ENCODE results near the gene VOPP1.

The VOPP1 gene

DNA sequence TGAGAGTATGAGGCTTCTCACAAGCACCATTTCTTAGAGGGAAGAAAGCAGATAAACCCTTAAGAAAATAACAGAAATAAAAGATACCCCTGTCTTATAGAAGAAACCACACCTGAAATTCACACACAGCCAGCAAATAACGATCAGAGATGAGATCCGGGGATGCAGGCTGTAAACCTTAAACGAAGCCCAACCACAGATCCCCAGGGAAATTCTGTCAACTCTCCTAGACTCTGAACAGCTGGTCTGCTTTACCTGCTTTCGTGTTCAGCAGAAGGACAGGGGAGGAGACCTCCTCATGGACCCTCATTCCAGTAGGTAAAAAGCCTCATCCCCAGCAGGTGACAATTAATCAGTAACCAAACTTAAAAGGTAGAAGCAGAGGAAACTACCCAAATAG, 45.0 kb downstream of the VOPP1 start:
- FAIRE-seq, result peak; percentile 38
- TF ChIP-seq, protein P1, sequence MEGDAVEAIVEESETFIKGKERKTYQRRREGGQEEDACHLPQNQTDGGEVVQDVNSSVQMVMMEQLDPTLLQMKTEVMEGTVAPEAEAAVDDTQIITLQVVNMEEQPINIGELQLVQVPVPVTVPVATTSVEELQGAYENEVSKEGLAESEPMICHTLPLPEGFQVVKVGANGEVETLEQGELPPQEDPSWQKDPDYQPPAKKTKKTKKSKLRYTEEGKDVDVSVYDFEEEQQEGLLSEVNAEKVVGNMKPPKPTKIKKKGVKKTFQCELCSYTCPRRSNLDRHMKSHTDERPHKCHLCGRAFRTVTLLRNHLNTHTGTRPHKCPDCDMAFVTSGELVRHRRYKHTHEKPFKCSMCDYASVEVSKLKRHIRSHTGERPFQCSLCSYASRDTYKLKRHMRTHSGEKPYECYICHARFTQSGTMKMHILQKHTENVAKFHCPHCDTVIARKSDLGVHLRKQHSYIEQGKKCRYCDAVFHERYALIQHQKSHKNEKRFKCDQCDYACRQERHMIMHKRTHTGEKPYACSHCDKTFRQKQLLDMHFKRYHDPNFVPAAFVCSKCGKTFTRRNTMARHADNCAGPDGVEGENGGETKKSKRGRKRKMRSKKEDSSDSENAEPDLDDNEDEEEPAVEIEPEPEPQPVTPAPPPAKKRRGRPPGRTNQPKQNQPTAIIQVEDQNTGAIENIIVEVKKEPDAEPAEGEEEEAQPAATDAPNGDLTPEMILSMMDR (IDR thresholded peaks at IDR 0.05; ENCODE audit: insufficient read depth, missing control alignments), result no peak
- DNase-seq (ENCODE audit: insufficient read length, low spot score), result no peak

DNA sequence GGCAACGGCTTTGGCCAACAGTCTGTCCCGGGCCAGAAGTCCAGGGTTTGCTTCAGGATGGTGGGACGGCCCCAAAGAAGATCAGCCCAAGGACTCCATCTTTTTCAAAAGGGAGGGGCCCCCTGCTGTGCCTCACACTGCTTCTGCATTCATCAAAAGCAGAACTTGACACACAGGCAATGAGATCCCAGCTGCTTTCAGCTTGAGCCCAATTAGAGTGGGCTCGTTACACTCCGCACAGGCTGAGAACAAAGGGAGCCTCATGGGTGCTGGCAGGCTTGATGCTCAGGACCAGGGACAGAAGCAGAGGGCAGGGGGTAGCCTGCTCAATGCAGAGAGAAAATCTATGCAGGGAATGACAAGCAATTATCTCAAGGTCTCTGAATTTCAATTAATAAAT, 45.5 kb downstream of the VOPP1 start:
- FAIRE-seq (no peak), DNase-seq (ENCODE audit: insufficient read length, low spot score) (no peak)
- TF ChIP-seq, protein P1 (IDR thresholded peaks at IDR 0.05; ENCODE audit: insufficient read depth, missing control alignments), result no peak

DNA sequence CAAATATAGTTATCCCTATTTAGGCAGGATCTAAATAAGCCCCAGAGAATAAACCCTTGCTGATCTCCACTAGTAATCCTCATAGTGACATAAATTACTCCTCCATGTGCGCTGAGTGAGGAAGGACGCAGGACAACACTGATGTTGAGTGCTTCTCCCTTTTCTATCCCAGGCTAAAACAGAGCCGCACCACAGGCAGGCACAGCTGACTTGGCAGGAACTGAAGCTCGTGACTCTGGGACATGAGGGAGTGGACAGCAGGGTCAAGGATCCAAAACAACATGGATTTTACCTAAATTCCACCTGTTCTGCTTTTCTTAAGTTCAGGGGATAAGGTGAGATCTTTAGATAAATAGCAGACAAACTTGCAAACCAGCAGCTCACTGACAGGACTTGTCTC, 46.0 kb downstream of the VOPP1 start:
- TF ChIP-seq, protein P1 (IDR thresholded peaks at IDR 0.05; ENCODE audit: insufficient read depth, missing control alignments), result no peak
- FAIRE-seq, result peak; percentile 25
- DNase-seq (ENCODE audit: insufficient read length, low spot score), result no peak

GRCh38 chr7:55524558-55525310, 47.6 kb downstream of the VOPP1 start:
- FAIRE-seq, result no peak
- no peak for DNase-seq (ENCODE audit: insufficient read length, low spot score)
- TF ChIP-seq, protein P1 (IDR thresholded peaks at IDR 0.05; ENCODE audit: insufficient read depth, missing control alignments), result no peak

DNA sequence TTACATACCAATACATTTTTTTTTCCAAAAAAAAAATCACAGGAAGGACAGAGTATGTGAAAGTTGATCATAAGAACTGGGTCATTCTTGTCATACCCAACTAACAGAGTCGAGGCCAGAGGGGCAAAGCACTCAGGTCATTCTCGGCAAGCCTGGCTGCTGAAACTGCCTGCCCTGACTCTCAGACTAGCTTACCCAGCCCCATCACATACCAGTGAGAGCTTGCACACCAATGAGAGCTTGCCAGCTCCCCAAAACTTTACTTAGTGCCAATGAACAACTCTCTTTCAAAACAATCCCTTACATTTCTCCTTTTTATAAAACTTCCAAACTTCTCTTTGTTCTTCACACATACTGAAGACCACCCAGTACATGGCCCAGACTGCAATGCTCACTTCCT, 48.9 kb downstream of the VOPP1 start:
- DNase-seq (ENCODE audit: insufficient read length, low spot score), result no peak
- TF ChIP-seq, protein P1 (IDR thresholded peaks at IDR 0.05; ENCODE audit: insufficient read depth, missing control alignments), result no peak
- no peak for FAIRE-seq

DNA sequence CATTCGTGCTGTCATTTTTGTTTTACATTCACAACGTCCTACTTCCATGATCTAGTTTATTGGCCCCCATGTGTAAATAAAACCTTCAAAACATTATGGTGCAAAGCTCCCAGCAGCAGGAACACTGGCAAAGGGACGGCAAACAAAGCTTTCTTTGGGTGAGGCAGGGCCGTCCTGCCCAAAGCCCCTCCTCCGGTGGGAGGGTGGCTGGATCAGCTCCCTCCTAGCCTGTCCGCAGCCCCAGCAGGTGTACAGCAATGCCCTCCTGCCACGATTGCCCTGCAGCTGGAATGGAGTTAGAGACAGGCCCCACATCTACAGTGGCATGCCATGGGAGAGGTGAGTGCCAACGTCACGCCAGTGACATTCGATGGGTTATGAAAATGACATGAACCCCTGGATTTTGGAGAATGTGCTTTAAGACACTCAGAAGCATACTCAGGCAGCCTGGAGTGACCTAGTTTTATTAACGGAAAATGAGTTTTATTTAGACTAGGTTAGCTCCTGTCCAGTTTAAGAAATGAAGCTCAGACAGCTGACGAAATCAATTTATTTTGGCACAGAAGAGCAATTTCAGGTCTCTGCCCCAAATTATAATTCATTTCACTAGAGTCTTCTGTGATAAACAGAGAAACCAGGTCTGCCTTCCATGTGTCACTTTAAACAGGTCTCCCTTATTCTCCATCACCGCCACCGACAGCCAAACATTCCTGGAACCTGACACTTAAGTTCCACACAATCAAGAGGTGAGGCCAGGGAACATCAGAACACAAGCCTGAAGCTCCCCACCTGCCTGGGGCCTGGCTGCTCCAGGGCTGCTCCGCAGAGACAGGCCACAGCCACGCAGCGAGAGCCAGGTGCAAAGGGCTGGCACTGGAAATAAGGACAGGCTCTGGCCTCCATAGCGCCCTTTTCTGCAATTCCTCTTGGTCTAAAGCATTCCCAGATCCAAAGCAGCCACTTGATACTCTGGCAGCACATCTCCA, 50.1 kb downstream of the VOPP1 start:
- DNase-seq (ENCODE audit: insufficient read length, low spot score), result no peak
- TF ChIP-seq, protein P1 (IDR thresholded peaks at IDR 0.05; ENCODE audit: insufficient read depth, missing control alignments), result no peak
- no peak for FAIRE-seq
